Endothelial cell (in vitro differentiated cells): ENCODE measurements around the gene VPS13D. TPM values are rescaled to one million over a fixed set of nuclear protein-coding genes. Genes with fewer than 3 reads are reported as not detected.

ENCODE experiments used
- DNase-seq: peaks from one replicate; pipeline ENCODE4 v3.0.0; 2021; ENCODE audit warnings: low spot score
- H3K27ac Mint-ChIP-seq: one replicate; pipeline ENCODE4 v1.8.0; 2021; ENCODE audit warnings: mixed read lengths, inconsistent platforms; ENCODE audit not compliant: unreplicated experiment
- H3K27me3 Mint-ChIP-seq: one replicate; pipeline ENCODE4 v1.8.0; 2021; ENCODE audit warnings: mild to moderate bottlenecking, moderate library complexity, mixed read lengths, inconsistent platforms; ENCODE audit not compliant: unreplicated experiment
- H3K36me3 Mint-ChIP-seq: one replicate; pipeline ENCODE4 v1.8.0; 2021; ENCODE audit warnings: mild to moderate bottlenecking, low read depth, mixed read lengths, inconsistent platforms; ENCODE audit not compliant: unreplicated experiment
- H3K4me1 Mint-ChIP-seq: one replicate; pipeline ENCODE4 v1.8.0; 2021; ENCODE audit warnings: mild to moderate bottlenecking, mixed read lengths, inconsistent platforms; ENCODE audit not compliant: unreplicated experiment
- H3K4me3 Mint-ChIP-seq: one replicate; pipeline ENCODE4 v1.8.0; 2021; ENCODE audit warnings: mild to moderate bottlenecking, mixed read lengths, inconsistent platforms; ENCODE audit not compliant: unreplicated experiment
- H3K9me3 Mint-ChIP-seq: one replicate; pipeline ENCODE4 v1.8.0; 2021; ENCODE audit warnings: mixed read lengths, inconsistent platforms; ENCODE audit not compliant: unreplicated experiment
- total RNA-seq: library from RNA; stranded (reverse); fragmentation: NEBNext Ultra II Directional; extraction: Animal tissue kit (Norgen Biotek cat#: 25700); gene quantifications from one replicate; pipeline ENCODE4 v1.2.1, GENCODE V29; 2021; ENCODE audit not compliant: unreplicated experiment
- TF ChIP-seq, protein P1 (sequence below): fragments of 200-600 bp; sonication (generic); IDR thresholded peaks from one replicate; pipeline ENCODE4 v1.5.0; 2021; ENCODE audit warnings: antibody characterized with exemption; ENCODE audit not compliant: unreplicated experiment

Gene VPS13D
- total RNA-seq, 1 donor from 2014 or later = 37.8 TPM

DNA sequence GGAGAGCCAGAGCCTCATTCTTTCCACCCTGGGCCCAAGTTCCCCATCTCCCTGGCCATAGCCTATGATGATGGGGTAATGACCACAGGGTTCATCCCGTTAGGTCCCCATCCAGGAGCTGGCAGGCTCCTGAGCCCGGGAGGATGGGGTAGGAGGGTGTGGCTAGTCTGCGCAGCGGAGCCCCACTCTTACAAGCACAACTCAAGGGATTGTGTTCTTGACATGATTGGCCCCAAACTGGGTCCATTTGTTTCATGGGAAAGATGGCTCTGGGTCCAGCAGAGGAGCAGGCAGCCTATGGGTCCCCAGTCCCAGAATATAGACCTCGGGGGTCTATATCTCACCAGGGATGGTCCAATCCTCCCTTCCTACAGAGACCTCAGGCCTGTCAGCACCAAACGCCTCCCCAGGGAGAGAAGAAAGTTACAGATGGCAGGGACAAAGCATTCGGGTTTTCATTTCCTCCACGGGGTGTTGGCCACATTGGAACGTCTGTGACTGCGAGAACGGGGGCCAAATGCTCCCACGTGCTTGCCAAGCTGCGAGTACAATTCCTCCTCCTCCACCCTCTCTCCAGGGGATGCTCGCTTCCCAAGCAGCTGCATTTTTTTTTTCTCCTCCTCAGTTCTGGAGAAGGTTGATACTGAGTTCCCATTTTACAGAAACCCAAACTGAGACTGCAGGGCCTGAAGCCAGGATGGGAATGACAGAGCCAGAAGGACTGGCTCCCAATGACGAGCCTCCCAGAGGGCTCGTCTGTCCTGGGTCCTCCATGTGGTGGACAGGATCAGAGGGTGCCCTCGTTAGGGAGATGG is 317.1 kb downstream of the VPS13D start:
- Mint-ChIP-seq H3K27ac (no peak overlapping the region), H3K36me3 (peaks cover 5% of the 10 kb centered on the region), H3K4me1 (peaks cover 12% of the 10 kb centered on the region), H3K4me3 (no peak overlapping the region), H3K9me3 (no peaks in the 10 kb centered on the region), H3K27me3 (peaks cover 12% of the 10 kb centered on the region)
- TF ChIP-seq, protein P1, sequence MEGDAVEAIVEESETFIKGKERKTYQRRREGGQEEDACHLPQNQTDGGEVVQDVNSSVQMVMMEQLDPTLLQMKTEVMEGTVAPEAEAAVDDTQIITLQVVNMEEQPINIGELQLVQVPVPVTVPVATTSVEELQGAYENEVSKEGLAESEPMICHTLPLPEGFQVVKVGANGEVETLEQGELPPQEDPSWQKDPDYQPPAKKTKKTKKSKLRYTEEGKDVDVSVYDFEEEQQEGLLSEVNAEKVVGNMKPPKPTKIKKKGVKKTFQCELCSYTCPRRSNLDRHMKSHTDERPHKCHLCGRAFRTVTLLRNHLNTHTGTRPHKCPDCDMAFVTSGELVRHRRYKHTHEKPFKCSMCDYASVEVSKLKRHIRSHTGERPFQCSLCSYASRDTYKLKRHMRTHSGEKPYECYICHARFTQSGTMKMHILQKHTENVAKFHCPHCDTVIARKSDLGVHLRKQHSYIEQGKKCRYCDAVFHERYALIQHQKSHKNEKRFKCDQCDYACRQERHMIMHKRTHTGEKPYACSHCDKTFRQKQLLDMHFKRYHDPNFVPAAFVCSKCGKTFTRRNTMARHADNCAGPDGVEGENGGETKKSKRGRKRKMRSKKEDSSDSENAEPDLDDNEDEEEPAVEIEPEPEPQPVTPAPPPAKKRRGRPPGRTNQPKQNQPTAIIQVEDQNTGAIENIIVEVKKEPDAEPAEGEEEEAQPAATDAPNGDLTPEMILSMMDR = no peak
- no peak for DNase-seq

DNA sequence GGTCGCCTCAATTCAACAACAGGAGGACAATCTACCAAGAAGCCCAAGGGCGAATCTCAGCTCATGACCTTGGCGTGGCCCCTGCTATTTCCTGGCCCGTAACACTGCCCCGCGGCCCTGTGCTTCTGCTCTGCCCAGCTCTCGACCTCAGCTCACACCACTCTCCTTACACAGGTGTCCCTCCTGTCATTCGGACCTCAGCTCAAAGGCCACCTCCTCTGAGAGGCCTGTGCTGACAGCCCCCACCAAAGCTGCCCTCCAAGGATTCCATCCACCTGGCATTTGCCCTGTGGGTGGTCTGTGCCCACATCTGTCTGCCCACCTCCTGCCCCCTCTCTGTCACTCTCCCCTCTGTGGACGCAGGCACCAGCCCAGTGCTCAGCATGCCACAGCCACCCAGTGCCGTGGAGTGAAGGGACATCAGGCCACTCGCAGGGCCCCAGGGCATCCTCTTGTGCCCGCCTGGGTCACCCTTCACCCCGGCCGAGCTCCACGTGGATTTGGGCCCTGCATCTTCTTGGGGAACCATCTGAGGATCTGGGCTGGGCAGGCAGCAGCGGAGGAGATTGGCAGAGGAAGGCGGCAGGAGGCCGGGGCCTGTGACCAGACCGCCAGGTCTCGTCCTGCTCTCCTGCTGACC is 317.9 kb downstream of the VPS13D start:
- H3K4me3 Mint-ChIP-seq = no peak overlapping the region
- no peak overlapping the region for H3K27ac Mint-ChIP-seq
- TF ChIP-seq, protein P1 = no peak
- H3K36me3 Mint-ChIP-seq = peaks cover 5% of the 10 kb centered on the region
- peaks cover 8% of the 10 kb centered on the region for H3K27me3 Mint-ChIP-seq
- no peak for DNase-seq
- H3K4me1 Mint-ChIP-seq = peaks cover 12% of the 10 kb centered on the region
- H3K9me3 Mint-ChIP-seq = no peaks in the 10 kb centered on the region

DNA sequence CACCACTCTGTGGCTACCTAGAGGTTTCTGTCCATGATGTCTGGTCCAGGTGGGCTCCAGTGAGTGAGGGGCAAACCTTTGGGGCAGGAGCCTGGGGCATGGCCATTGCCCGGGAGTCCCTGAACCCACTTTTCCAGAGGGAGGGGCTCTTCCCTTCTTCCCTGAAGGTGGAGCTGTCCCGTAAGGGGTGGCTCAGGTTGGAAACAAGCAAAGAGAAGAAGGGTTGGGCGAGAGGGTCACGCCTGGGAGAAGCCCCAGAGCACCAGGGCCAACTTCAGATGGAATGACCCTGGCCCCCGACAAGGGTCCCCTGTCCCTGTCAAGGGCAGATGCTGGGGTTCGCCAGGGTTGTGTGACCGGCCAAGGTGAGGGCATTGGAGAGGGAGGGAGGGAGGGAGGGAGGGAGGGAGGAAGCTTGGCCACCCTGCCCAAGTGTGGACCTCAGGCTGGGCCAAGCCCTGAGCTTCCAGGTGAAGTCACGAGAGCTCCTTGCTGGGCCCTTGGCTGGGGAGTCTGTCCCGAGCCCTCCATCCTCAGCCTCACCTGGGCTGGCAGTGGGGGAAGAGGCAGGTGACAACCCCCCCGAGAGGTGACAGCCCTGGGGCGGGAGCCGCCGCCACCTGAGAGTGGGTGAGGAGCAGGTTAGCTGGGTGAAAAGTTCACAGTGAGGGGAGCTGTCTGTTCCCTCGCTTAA is 318.6 kb downstream of the VPS13D start:
- DNase-seq = no peak
- Mint-ChIP-seq H3K4me1 (peaks cover 16% of the 10 kb centered on the region), H3K36me3 (peaks cover 5% of the 10 kb centered on the region), H3K4me3 (no peak overlapping the region), H3K27ac (no peak overlapping the region), H3K27me3 (peaks cover 8% of the 10 kb centered on the region), H3K9me3 (no peaks in the 10 kb centered on the region)
- TF ChIP-seq, protein P1 = no peak

DNA sequence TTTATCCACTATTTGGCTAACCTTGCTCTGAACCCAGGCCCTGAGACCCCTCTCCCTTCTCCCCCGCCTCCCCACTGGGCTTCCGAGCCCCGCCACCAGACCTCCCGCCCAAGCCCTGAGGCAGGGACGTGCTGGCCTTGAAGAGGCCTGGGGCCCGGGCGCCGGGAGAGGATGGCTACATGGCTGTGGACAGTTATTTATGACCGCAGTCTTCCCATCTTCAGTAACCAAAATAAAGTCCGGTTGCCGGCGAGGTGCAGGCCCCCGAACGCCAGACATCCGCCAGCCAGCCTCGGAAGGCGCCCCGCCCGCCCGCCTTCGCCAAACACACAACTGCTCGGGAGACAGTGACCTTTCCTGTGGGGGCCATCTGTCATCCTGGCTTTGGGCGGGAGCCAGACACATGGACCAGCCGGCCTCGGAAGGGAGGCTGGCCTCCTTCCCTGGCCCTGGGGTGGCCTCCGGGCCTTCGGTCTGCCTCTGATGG is 319.2 kb downstream of the VPS13D start:
- no peak for DNase-seq
- H3K9me3 Mint-ChIP-seq = no peaks in the 10 kb centered on the region
- no peak overlapping the region for H3K27ac Mint-ChIP-seq
- TF ChIP-seq, protein P1 = no peak
- H3K4me1 Mint-ChIP-seq = peaks cover 16% of the 10 kb centered on the region
- H3K27me3 Mint-ChIP-seq = peaks cover 8% of the 10 kb centered on the region
- peaks cover 5% of the 10 kb centered on the region for H3K36me3 Mint-ChIP-seq
- no peak overlapping the region for H3K4me3 Mint-ChIP-seq
